ENCODE results near the gene ACBD3. TPM values are rescaled to one million over a fixed set of nuclear protein-coding genes. Genes with fewer than 3 reads are reported as not detected.

The ACBD3 gene
- total and polyA plus RNA-seq, 2 of the 8 experiments (the other 6 are each of a cell fraction or from before 2014, with no cell fraction given) = 8.4 to 29.4 TPM

DNA sequence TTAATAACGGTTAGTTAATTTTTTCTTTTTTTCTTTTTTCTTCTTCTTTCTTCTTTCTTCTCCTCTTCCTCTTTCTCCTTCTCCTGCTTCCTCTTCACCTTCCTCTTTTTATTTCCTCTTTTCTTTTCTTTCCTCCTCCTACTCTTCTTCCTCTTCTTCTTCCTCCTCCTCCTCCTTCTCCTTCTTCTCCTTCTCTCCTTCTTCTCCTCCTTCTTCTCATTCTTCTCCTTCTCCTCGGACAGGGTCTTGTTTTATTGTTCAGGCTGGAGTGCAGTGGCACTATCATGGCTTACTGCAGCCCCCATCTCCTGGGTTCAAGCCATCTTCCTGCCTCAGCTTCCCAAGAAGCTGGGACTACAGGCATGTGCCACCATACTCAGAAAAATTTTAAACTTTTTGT lies 13.4 kb upstream of the ACBD3 start:
- H2BK20ac ChIP-seq (ENCODE audit: low read length) = no peak overlapping the region
- H3K23me2 ChIP-seq (ENCODE audit: low read depth, low read length) = no peaks in the 10 kb centered on the region
- H4K20me1 ChIP-seq (replicated peaks in 1 of 2; ENCODE audit: control insufficient read depth in 1 of 2, insufficient read depth in 2 of 2, low read length in 2 of 2) = no peaks in the 10 kb centered on the region
- H3K36me3 ChIP-seq (ENCODE audit: control insufficient read depth in 2 of 4, insufficient read depth in 4 of 4, low read length in 3 of 4) = no peaks in the 10 kb centered on the region
- H3K4me2 ChIP-seq (ENCODE audit: insufficient read depth in 1 of 2, low read depth in 2 of 2, low read length in 2 of 2) = no peak overlapping the region
- H4K8ac ChIP-seq (ENCODE audit: extremely low read depth, insufficient read depth, low read length) = no peak overlapping the region
- no peaks in the 10 kb centered on the region for H3K79me2 ChIP-seq (ENCODE audit: control insufficient read depth in 1 of 2, insufficient read depth in 2 of 2, low read length in 2 of 2)
- H3K27me3 ChIP-seq (replicated peaks in 1 of 4; ENCODE audit: control insufficient read depth in 3 of 4, extremely low read depth in 1 of 4, insufficient read depth in 3 of 4, low read length in 3 of 4) = no peaks in the 10 kb centered on the region; a peak in 1 of 7 replicates
- H4K91ac ChIP-seq (replicated peaks; ENCODE audit: insufficient read length, low read length) = no peak overlapping the region
- H3K23ac ChIP-seq (ENCODE audit: insufficient read length) = no peak overlapping the region
- H2BK120ac ChIP-seq (replicated peaks; ENCODE audit: low read depth, low read length) = no peak overlapping the region
- H2BK15ac ChIP-seq (ENCODE audit: low read length) = no peak overlapping the region
- H2AFZ ChIP-seq (ENCODE audit: low read length) = no peak overlapping the region
- H3K14ac ChIP-seq (ENCODE audit: insufficient read length) = no peak overlapping the region
- no peak overlapping the region for H3K4me3 ChIP-seq (ENCODE audit: extremely low read depth in 1 of 4, insufficient read depth in 2 of 4, low read depth in 3 of 4, low read length in 4 of 4)
- no peak overlapping the region for H3K9ac ChIP-seq (replicated peaks in 1 of 4; ENCODE audit: extremely low read depth in 1 of 4, low read depth in 3 of 4, low read length in 3 of 4)
- H3K56ac ChIP-seq (replicated peaks; ENCODE audit: insufficient read length, low read depth, low read length) = no peak overlapping the region
- H3K27ac ChIP-seq (ENCODE audit: low read depth, low read length) = no peak overlapping the region
- H3K4ac ChIP-seq (replicated peaks; ENCODE audit: insufficient read length, low read depth, low read length) = no peak overlapping the region
- no peak for TF ChIP-seq KDM1A (IDR thresholded peaks at IDR 0.05; ENCODE audit: borderline replicate concordance, low read length)
- no peak for TF ChIP-seq YY1 (IDR thresholded peaks at IDR 0.05; ENCODE audit: low read depth, low read length)
- no peak for TF ChIP-seq POLR2AphosphoS5 (IDR thresholded peaks at IDR 0.05; ENCODE audit: low read depth, low read length)
- no peak for TF ChIP-seq NRF1 (IDR thresholded peaks at IDR 0.05; ENCODE audit: low read depth, low read length)
- TF ChIP-seq ASH2L (IDR thresholded peaks at IDR 0.05; ENCODE audit: low read length) = no peak
- TF ChIP-seq, protein P1, sequence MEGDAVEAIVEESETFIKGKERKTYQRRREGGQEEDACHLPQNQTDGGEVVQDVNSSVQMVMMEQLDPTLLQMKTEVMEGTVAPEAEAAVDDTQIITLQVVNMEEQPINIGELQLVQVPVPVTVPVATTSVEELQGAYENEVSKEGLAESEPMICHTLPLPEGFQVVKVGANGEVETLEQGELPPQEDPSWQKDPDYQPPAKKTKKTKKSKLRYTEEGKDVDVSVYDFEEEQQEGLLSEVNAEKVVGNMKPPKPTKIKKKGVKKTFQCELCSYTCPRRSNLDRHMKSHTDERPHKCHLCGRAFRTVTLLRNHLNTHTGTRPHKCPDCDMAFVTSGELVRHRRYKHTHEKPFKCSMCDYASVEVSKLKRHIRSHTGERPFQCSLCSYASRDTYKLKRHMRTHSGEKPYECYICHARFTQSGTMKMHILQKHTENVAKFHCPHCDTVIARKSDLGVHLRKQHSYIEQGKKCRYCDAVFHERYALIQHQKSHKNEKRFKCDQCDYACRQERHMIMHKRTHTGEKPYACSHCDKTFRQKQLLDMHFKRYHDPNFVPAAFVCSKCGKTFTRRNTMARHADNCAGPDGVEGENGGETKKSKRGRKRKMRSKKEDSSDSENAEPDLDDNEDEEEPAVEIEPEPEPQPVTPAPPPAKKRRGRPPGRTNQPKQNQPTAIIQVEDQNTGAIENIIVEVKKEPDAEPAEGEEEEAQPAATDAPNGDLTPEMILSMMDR (IDR thresholded peaks at IDR 0.05; ENCODE audit: control extremely low read depth in 1 of 3, insufficient read depth in 1 of 3, low read depth in 1 of 3, low read length in 3 of 3) = no peak
- TF ChIP-seq BCL11A (IDR thresholded peaks at IDR 0.05; ENCODE audit: low read depth in 2 of 2, low read length in 2 of 2) = no peak
- TF ChIP-seq SIN3A (conservative IDR thresholded peaks at IDR 0.05 in 1 of 2, IDR thresholded peaks at IDR 0.05 in 1 of 2; ENCODE audit: low read depth in 1 of 2, low read length in 2 of 2) = no peak
- FAIRE-seq = no peak
- WGBS, 2 experiments (ENCODE audit: extremely low coverage in 1 of 2, insufficient coverage in 1 of 2, insufficient read length in 1 of 2, insufficient replicate concordance in 2 of 2, low coverage in 1 of 2, low lambda C conversion rate in 2 of 2, missing lambda C conversion rate in 1 of 2) = 71% methylated on average over 2 of the region's 2 CpGs; no CpG with 5 or more reads in 1 of the 2 experiments
- no peak overlapping the region for H2BK5ac ChIP-seq (ENCODE audit: low read depth, low read length)
- no peak overlapping the region for H4K5ac ChIP-seq (ENCODE audit: insufficient read length, low read depth, low read length)
- no peak overlapping the region for H2BK12ac ChIP-seq (ENCODE audit: low read depth, low read length)
- H3K79me1 ChIP-seq (ENCODE audit: low read depth, low read length) = no peaks in the 10 kb centered on the region
- POLR2A ChIA-PET (ENCODE audit: partially characterized antibody) = interaction anchor here (1.0 kb wide), 1 partner anchor 26 kb away, joined by 3 read pairs; no protein-coding TSS in a partner anchor
- H2AK5ac ChIP-seq (ENCODE audit: low read depth, low read length) = no peak overlapping the region
- H3K4me1 ChIP-seq (replicated peaks in 1 of 4; ENCODE audit: control insufficient read depth in 3 of 4, insufficient read depth in 4 of 4, low read length in 3 of 4) = peaks cover 0 to 4% (median 2%) of the 10 kb centered on the region in 4 experiments; a peak in 3 of 7 replicates
- no peaks in the 10 kb centered on the region for H3K9me3 ChIP-seq (ENCODE audit: insufficient read depth in 2 of 2, low read depth in 1 of 2, low read length in 1 of 2)
- CTCF ChIA-PET (ENCODE audit: partially characterized antibody) = interaction anchor here (0.8 to 10.3 kb wide), 18 partner anchors 8 to 133 kb away, joined by 3 to 139 read pairs (median 6); partner anchors contain the start of gene MIXL1
- no peak for DNase-seq (ENCODE audit: low read depth in 1 of 2, low spot score in 2 of 2)
- no peak overlapping the region for H3K18ac ChIP-seq (ENCODE audit: extremely low read depth, low read length)
